ENCODE measurements around the gene SPOCK1. TPM values are rescaled to one million over a fixed set of nuclear protein-coding genes. Genes with fewer than 3 reads are reported as not detected.

Gene SPOCK1
- total RNA-seq, 1 experiment from 2014 or later = 10.9 TPM

GRCh38 chr5:137147346-137147745 lies 351.8 kb downstream of the SPOCK1 start:
- Histone ChIP-seq H2BK120ac (ENCODE audit: low read depth, low read length, poor library complexity, severe bottlenecking) (no peak overlapping the region), H3K9ac (ENCODE audit: extremely low read depth, insufficient read length, low read length) (no peak overlapping the region), H3K79me2 (ENCODE audit: insufficient read depth, low read length) (no peaks in the 10 kb centered on the region), H3K14ac (ENCODE audit: insufficient read depth, low read length) (no peak overlapping the region), H3K4ac (ENCODE audit: low read depth, low read length) (no peak overlapping the region), H2AFZ (ENCODE audit: low read length) (no peak overlapping the region), H3K4me1 (ENCODE audit: insufficient read depth, low read length) (peaks cover 4% of the 10 kb centered on the region; the same call in 1 of the 2 replicates), H3K56ac (ENCODE audit: insufficient read length, low read depth, low read length) (no peak overlapping the region), H3K23me2 (ENCODE audit: insufficient read length, low read depth, low read length, poor library complexity, severe bottlenecking) (no peaks in the 10 kb centered on the region), H2BK12ac (ENCODE audit: insufficient read length, low read depth, low read length) (no peak overlapping the region), H3K23ac (ENCODE audit: insufficient read length, low read depth, low read length) (no peak overlapping the region), H3K27ac (ENCODE audit: insufficient read length, low read depth, low read length) (no peak overlapping the region), H2BK20ac (ENCODE audit: low read depth, low read length, poor library complexity, severe bottlenecking) (no peak overlapping the region), H2AK5ac (ENCODE audit: insufficient read length, low read length) (no peak overlapping the region), H3T11ph (ENCODE audit: low read length) (no peak overlapping the region), H2BK5ac (ENCODE audit: insufficient read length, low read length) (no peak overlapping the region), H3K27me3 (ENCODE audit: insufficient read depth, low read length) (no peaks in the 10 kb centered on the region), H3K4me2 (ENCODE audit: insufficient read depth, insufficient read length, low read length) (no peak overlapping the region), H3K18ac (ENCODE audit: insufficient read length, low read depth, low read length) (no peak overlapping the region), H4K91ac (ENCODE audit: insufficient read length, low read depth, low read length) (no peak overlapping the region), H4K20me1 (ENCODE audit: control insufficient read depth, insufficient read depth, insufficient read length) (no peaks in the 10 kb centered on the region), H4K5ac (ENCODE audit: insufficient read length, low read depth, low read length) (no peak overlapping the region), H3K79me1 (ENCODE audit: insufficient read depth, low read depth, low read length, poor library complexity, severe bottlenecking) (no peaks in the 10 kb centered on the region), H2BK15ac (ENCODE audit: low read depth, low read length) (no peak overlapping the region), H4K8ac (replicated peaks; ENCODE audit: insufficient read length, low read depth, low read length) (no peak overlapping the region), H3K9me3 (ENCODE audit: control insufficient read depth, low read depth, low read length) (no peaks in the 10 kb centered on the region)
- Mint-ChIP-seq H3K9me3 (no peaks in the 10 kb centered on the region; a peak in 1 of 5 replicates), H3K27ac (no peak overlapping the region), H3K36me3 (ENCODE audit: insufficient read depth in 1 of 3, low read depth in 3 of 3) (no peaks in the 10 kb centered on the region), H3K4me3 (no peak overlapping the region), H3K27me3 (ENCODE audit: low read depth) (no peaks in the 10 kb centered on the region), H3K4me1 (peaks cover 27 to 29% of the 10 kb centered on the region in 2 experiments)
- no peak for TF ChIP-seq CTCF (conservative IDR thresholded peaks at IDR 0.05)
- DNase-seq = no peak
- no CpG with 5 or more reads among the region's 5 CpGs for WGBS (ENCODE audit: extremely low coverage, insufficient read length, low lambda C conversion rate)

Data from H9 (cell line).